ENCODE measurements around the gene MUCL3.
"Not testable (repeated sequence)": the region's sequence is repeated elsewhere in the genome, so short reads cannot be mapped to it uniquely, and the experiment has no call there.

The MUCL3 gene

GRCh38 chr6:30894935-30895334 lies 45.8 kb upstream of the MUCL3 start:
- no peak for TF ChIP-seq CTCF (IDR thresholded peaks at IDR 0.05; ENCODE audit: low read depth, low read length)

GRCh38 chr6:30895343-30895742 lies 45.4 kb upstream of the MUCL3 start:
- TF ChIP-seq CTCF (IDR thresholded peaks at IDR 0.05; ENCODE audit: low read depth, low read length): no peak
- no peak overlapping the region for H3K4me3 ChIP-seq (ENCODE audit: low read depth, low read length)

More at GRCh38 chr6:30894935-30895334, 45.8 kb upstream of the MUCL3 start:
- no peak overlapping the region for H3K4me3 ChIP-seq (ENCODE audit: low read depth, low read length)

- TF ChIP-seq CTCF (IDR thresholded peaks at IDR 0.05; ENCODE audit: low read depth, low read length): no peak
- H3K4me3 ChIP-seq (ENCODE audit: low read depth, low read length): no peak overlapping the region
Observed at GRCh38 chr6:30896541-30896940, 44.2 kb upstream of the MUCL3 start.

DNA sequence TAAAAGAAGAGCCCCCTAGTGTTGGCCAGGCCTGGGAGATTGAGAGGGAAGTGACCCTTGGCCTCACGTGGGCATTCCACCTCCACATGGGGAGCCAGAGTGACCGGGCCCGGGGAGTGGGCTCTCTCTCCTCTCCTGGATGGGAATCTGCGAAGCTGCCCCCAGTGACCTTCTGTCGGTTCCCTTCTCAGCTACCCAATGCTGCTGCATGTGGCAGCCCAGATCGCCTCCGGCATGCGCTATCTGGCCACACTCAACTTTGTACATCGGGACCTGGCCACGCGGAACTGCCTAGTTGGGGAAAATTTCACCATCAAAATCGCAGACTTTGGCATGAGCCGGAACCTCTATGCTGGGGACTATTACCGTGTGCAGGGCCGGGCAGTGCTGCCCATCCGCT lies 42.9 kb upstream of the MUCL3 start:
- no peak for TF ChIP-seq CTCF (IDR thresholded peaks at IDR 0.05; ENCODE audit: low read depth, low read length)
- no peak overlapping the region for H3K4me3 ChIP-seq (ENCODE audit: low read depth, low read length)

DNA sequence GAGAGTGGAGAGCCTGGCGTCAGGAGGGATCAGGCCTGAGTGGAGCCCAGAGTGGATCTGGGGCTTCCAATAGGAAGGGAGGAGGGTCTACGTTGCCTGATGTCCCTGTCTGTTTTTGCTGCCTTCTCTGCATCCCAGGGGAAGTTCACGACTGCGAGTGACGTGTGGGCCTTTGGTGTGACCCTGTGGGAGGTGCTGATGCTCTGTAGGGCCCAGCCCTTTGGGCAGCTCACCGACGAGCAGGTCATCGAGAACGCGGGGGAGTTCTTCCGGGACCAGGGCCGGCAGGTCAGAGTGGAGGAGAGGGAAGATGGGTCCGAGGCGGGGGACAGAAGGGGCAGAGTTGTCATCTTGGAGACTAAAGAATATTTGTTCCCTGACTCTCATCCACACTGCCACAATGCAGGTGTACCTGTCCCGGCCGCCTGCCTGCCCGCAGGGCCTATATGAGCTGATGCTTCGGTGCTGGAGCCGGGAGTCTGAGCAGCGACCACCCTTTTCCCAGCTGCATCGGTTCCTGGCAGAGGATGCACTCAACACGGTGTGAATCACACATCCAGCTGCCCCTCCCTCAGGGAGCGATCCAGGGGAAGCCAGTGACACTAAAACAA lies 41.9 kb upstream of the MUCL3 start:
- H3K4me3 ChIP-seq (ENCODE audit: low read depth, low read length): no peak overlapping the region
- TF ChIP-seq CTCF (IDR thresholded peaks at IDR 0.05; ENCODE audit: low read depth, low read length): no peak

DNA sequence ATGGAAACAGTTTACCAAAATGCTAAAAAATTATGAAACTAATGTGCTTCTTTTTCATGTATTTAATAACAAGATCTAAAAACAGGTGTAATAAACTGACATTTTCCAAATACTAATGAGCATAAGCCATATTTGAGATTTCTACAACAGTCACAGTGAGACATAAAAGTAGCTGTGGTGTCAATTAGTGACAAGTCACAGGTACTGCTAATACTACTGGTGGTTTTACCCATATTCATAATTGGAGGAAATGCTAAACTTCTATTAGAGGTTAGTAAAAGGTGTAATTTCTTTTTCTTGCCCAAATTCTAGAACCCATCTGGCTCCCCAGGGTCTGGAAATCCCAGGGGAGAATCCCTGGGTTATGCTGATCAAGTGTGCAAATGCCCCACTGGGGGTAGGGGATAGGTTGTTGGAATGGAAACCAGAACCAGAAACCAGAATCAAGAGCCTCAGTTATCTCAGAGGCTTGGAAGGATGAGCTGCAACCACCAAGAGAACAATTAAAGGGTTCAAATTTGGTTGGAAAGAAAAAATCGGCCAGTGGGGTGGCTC lies 39.8 kb upstream of the MUCL3 start:
- TF ChIP-seq CTCF (IDR thresholded peaks at IDR 0.05; ENCODE audit: low read depth, low read length): no peak
- H3K4me3 ChIP-seq (ENCODE audit: low read depth, low read length): no peak overlapping the region

DNA sequence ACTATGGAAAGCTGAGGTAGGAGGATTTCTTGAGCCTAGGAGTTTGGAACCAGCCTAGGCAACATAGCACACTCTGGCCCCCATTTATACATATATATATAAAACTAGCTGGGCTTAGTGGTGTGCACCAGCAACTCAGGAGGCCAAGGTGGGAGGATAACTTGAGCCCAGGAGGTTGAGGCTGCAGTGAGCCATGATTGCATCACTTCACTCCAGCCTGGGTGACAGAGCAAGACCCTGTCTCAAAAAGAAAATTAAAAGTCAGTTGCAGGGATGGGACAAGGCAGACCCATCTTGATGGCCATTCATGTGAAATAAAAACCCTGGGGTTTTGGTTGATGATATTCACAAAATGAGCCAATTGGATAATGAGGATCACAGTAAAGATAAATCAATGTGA lies 39.3 kb upstream of the MUCL3 start:
- H3K4me3 ChIP-seq (ENCODE audit: low read depth, low read length): no peak overlapping the region
- no peak for TF ChIP-seq CTCF (IDR thresholded peaks at IDR 0.05; ENCODE audit: low read depth, low read length)

DNA sequence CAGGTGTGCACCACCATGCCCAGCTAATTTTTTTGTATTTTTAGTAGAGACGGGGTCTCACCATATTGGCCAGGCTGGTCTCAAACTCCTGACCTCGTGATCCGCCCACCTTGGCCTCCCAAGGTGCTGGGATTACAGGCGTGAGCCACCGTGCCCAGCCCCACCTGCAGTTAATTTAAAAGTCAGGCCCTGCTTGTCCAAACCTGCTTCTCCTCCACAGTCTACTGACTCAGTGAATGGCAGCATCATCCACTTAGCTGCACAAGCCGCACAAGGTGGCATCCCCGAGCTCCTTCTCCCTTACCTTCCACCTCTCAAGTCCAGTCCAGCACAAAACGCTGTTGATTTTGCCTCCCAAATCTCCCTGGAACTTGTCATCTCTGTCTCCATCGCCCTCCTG lies 38.6 kb upstream of the MUCL3 start:
- not testable (repeated sequence) for H3K4me3 ChIP-seq (ENCODE audit: low read depth, low read length)

All from WI38 (cell line).